ENCODE measurements around the gene CELF2.

Gene CELF2

GRCh38 chr10:11290156-11290890, 272.7 kb downstream of the CELF2 start:
- no peak overlapping the region for H3K27ac ChIP-seq
- TF ChIP-seq CTCF (conservative IDR thresholded peaks at IDR 0.05) = no peak

- TF ChIP-seq CTCF (conservative IDR thresholded peaks at IDR 0.05) = no peak
- no peak overlapping the region for H3K27ac ChIP-seq
These were observed 275.1 kb downstream of the CELF2 start for GRCh38 chr10:11292576-11293302.

GRCh38 chr10:11293332-11293731, 275.7 kb downstream of the CELF2 start:
- no peak for TF ChIP-seq CTCF (conservative IDR thresholded peaks at IDR 0.05)
- H3K27ac ChIP-seq = no peak overlapping the region

- no peak overlapping the region for H3K27ac ChIP-seq
- TF ChIP-seq CTCF (conservative IDR thresholded peaks at IDR 0.05) = no peak
These were observed 277.3 kb downstream of the CELF2 start for GRCh38 chr10:11294831-11295450.

- no peak for TF ChIP-seq CTCF (conservative IDR thresholded peaks at IDR 0.05)
These were observed 277.8 kb downstream of the CELF2 start for GRCh38 chr10:11295492-11295891.

GRCh38 chr10:11297136-11297535, 279.5 kb downstream of the CELF2 start:
- TF ChIP-seq CTCF (conservative IDR thresholded peaks at IDR 0.05) = no peak

More at GRCh38 chr10:11295492-11295891, 277.8 kb downstream of the CELF2 start:
- no peak overlapping the region for H3K27ac ChIP-seq

GRCh38 chr10:11298116-11298515, 280.4 kb downstream of the CELF2 start:
- no peak for TF ChIP-seq CTCF (conservative IDR thresholded peaks at IDR 0.05)
- H3K27ac ChIP-seq = no peak overlapping the region

More at GRCh38 chr10:11297136-11297535, 279.5 kb downstream of the CELF2 start:
- H3K27ac ChIP-seq = no peak overlapping the region
